HUDEP-2 (cell line): ENCODE results near the gene RYR2.

Experiments used
- DNase-seq, 76 experiments: peaks; one replicate each; lab custom pipeline; 2025; ENCODE audit not compliant: unreplicated experiment in 76 of 76; lab: John Stamatoyannopoulos, UW

The RYR2 gene

DNA sequence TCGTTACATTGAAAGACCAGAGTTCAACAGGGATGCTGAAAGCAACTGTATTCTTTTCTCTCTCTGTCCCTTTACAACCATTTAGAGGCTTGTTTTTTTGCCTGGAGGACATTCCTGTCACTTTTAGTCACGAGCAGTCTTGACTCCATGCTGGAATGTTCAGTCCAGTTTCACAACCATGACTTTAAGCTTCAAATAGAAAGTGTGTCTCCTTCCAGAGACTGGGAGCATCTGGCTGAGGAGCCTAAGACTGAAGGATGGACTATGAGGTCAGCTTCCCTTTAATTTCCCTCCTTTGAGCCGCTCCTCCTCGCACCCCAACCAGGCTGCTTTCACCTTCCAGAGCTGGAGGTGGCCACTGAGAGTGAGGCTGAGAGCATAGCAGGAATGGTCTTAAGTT is 10.5 kb upstream of the RYR2 start:
- DNase-seq: no peak

DNA sequence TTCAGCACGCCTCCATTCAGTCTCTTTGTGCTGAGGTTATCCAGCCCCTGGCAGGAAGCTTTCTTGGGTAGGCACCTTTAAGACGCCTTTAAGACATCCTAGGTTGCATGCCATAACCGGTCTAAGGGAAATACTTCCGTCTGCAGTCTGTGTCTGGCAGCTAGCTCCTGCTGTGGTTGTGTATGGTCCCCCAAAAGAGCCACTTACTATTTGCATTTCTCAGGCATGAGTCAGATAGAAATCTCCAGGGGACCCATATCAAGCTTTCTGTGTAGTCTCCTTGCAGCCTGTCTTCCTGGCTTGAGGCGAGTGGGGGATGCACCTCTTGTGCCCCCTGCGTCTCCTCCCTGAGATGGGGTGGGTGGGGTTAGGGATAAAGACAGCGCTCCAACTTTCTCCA is 10.0 kb upstream of the RYR2 start:
- no peak for DNase-seq

DNA sequence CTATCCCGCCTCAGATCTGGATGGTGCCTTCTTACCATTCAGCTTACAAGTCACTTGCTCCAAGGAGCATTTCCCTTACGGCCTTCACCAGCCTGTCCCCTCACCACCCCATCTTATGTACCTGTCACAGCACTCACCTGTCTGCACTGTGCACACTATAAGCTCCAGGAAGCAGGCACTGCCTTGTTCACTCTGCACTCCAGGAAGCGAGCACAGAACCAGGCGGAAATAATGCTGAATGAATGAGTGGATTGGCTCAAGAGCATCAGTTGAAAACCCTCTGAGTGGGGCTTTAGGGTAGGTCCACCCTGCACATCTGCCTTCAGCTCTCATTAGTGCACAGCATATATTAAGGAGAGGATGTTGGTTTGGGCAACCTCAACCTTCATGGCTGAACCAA is 8.9 kb upstream of the RYR2 start:
- no peak for DNase-seq

DNA sequence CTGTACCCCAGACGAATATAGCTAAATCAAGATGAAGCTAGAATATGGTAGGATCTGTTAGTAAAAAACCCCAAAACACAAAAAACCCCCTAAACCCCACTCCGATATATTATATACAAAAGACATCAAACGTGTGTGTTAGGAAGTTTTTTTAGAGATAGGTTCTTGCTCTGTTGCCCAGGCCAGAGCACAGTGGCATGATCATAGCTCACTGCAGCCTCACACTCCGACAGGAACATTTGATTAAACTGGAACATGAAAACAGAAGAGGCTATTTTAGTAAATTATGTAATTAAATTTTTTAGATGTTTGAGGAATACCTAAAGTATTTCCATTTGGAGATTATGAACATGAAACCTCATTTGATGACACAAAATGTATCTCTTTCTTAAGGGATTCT is 8.2 kb upstream of the RYR2 start:
- DNase-seq: no peak

DNA sequence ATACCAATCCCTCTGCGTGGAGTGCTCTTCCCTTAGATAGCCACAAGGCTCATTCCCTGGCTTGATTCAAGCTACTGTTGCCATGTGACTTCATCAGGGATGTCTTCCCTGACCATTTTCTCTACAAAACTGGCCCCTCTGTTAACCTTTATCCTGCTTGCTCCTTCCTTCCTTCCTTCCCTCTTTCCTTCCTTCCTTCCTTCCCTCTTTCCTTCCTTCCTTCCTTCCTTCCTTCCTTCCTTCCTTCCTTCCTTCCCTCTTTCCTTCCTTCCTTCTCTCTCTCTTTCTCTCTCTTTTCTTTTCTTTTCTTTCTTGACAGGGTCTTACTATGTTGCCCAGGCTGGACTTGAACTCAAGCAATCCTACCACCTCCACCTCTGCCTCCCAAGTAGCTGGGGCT is 6.2 kb upstream of the RYR2 start:
- DNase-seq: no peak

DNA sequence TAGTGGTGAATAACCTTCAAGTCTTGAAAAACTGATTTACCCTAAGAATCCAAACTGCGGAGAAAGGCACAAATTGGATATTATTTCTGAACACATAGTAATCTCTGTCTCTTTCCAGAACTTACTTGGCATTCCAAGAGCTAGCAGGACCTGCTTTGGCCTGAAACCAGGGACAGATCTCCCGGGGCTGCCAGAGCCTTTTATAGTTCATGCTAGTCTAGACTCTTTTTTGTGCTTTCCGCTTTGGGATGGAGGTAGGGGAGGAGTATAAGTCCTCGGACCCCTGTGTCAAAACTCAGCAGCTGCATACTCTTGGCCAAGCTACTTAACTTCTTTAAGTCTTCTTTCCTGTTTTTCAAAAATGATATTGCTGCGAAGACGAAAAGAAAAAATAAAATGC is 3.8 kb upstream of the RYR2 start:
- DNase-seq: no peak

DNA sequence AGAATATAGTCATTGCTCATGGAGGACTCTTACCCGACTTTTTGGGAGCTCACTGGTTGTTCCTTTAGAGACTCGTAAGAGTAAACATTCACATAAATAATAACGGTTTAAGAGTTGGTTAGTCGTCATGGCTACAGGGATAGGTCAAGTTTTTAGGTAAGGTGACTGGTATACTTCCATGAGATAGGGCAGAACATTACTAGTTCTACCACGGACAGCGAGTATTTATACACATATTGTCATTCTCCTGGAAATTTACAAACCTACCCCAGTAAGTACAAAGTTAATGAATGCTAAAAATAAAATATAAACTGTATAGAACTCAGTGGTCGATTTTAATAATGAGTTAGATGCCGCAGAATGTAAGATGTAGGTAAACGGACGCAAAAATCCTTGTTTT is 1.2 kb upstream of the RYR2 start:
- no peak for DNase-seq

DNA sequence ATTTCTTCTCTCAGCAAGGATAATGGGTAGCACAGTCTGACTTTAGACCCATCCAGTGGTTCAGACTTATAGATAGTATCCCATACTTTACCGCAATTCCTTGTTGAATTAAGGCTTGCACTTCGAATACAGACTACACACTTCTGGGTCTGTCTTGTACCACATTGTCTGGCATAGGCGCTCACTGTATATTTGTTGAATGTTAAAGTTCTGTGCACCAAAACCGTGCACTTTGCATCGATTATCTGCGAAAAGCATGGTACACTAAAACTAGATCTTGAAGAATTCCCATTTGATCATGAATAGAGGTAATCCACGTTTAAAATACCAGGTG is 556 bp upstream of the RYR2 start:
- no peak for DNase-seq

DNA sequence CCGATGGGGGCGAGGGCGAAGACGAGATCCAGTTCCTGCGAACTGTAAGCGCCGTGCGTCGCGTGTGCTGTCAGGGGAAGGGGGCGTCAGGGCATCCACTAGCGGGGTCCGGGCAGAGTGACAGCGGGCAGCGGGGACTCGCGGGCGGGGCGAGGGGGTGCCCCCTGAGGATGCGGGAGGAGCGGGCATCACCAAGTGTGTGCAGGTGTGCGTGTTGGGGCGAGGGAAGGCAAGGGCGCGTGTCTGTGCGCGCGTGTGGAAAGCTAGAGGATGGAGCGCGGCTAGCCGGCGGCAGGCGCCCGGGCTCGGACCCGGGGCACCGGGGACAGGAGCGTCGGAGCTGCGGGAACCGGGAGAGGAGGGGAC is 525 bp downstream of the RYR2 start:
- no peak for DNase-seq

DNA sequence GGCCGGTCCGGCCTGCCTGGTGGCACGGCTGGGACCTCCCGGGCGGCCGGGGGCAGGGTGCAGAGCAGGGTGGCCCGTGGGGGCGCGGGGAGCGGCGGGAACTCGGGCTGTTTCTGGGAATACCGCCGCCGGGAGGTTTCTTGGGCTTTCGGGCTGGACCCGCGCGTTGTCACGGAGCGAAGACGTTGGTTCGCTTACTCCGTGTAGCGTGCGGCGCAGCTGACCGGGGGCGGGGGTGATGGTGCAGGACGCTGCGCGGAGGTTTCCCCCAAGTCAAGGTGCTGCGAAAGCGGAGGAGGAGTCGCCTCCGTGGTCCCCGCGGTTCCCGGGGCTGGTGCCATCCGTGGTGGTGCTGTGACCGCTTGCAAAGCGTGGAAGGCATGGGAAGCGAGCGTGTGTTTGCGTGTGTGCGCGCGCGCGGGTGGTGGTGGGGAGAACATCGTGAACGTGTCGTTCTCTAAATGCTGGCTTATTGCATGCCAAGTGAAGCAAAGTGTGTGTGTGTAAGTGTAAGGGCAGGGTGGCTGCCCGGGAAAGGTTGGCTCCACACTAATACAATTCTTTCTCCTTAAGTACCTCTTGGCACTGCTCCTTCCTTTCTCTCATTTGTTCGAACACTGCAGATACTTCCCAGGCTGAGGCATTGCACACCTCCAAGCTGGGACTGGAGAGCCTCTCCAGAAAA is 1.1 kb downstream of the RYR2 start:
- DNase-seq: no peak

DNA sequence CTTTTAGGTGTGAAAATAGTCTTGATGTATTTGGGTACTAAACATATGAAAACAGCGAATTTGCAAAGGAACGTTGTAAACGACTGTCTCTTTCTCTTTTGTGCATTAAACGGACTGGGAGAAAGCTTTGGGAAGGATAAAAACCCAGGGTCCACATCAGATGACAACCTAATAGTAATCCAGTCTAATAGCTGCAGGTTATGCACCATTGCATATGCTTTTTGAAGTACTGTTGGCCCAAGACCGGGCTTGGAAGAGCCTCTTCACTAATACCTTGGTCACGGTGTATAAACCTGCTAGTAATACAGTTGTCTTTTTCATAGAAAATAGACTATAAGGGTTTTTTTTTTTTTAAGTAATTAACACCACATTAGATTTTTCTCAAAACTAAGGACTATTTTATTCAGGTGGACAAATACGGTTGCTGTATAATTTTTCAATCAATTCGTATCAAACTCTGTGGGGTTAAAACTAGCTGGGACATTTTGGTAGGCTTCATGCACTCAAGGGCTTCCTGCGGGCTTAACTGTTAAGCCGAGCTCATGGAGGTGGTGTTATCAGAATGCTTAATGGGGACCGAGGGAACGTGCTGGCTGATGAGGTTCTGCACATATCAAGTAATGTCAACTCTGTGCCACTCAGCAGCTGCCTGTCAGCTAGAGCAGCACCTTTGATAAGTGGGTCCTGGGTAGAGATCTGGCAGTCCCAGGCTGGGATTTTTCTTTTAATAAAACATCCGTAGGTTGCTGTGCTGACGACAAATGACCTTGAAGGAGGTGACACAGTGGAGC is 2.1 kb downstream of the RYR2 start:
- DNase-seq: no peak

DNA sequence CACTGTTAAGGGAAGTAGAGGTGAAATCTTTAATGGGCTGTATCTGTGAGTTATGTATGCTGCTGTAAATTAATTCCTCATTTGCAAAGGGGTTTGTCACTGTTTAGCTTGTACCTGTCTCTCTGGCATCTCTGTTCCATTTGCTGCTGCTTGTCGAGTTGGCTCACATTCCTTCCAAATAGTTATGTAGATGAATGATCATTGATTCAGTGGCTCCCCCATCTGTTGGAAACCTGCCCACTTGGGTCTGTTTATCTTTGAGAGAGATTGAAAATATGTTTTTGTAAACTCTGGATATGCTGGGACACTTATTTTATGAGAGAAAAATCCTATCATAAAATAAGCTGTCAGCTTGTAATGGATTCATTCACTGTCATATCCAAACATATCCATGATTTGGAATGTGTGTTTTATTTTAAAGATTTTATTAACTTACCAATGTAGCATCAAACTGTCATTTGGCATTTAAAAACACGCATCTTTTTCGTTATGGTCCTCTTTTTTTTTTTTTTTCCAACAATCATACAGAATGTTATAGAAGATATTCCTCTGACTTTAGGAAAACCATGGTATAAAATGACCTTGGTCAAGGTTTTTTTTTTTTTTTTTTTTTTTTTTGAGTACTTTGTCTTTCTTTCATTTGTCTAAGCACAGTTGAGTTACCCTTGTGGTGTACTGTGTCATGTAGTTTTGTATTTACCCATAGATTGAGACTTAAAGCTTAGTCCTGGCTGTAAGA is 3.5 kb downstream of the RYR2 start:
- peak in 9 of 76 experiments; percentile 2 to 17 (median 5) for DNase-seq

DNA sequence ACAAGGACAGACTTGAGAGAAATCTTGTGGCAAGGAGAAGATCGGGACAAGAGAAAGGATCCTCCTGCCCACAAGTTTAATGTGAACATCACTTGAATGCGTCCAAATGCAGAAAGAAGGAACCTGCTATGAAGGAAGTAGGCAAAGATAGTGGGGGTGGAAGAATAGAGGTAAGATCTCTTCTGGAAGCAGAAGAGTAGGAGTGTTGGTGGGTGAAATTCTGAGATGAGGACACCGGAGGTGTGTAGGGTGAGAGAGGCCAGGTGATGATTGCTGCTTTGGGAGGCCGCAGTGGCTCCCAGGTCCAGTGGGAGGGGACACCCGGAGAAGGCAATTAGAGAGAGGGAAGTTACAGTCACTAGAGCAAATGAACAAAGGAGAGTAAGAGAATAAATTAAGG is 6.8 kb downstream of the RYR2 start:
- DNase-seq: no peak

DNA sequence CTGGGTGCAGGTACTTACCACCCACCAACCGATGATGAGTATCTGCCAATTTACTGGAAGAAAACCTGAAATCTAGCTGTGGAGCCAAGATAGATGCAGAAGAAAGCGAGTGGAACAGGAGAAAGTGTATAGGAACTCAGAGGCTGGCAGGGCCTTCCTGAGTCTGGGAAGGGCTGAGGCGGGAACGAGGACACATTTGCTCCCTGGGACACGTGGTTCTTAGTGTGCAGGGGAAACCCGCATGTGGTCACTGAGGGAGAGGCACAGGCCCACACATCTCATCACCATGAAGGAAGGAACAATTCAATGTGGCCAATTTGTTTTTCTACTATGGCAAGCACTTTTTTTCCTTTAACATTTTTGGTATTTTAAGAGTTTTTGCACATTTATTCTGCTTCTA is 8.2 kb downstream of the RYR2 start:
- no peak for DNase-seq

DNA sequence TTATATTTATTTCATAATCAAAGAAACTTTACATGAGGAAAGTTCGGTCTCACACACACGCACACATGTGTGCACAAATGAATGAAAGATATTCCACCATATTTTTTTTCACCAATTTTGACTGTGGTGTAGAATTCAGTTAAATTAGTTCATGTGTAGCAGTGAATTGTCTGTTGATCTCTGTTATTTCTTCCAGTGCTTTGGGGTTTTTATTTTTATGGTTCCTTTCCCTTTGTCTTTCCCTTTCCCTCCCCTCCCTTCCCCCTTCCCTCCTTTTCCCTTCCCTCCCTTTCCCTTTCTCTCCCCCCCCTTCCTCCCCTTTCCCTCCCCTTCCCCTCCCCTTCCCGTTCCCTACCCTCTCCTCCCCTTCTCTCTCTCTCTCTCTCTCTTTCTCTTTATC is 8.9 kb downstream of the RYR2 start:
- no peak for DNase-seq

DNA sequence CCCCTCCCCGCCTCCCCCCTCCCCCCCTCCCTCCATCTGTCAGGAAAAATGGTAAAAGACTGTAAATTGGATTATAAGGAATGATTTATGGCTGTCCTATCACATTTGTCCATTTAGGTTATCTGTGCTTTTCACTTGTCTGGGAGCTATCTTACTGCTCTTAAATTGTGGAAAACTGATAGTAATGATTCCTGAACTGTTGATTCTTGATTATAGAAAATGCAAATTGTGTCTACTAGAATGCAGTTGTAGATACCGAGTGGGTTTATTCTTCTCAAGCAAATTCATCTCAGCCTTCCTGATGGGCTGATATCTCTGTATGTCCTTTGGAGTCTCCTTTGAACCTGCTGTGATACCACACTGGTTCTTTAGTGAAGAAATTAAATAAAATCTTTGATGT is 12.3 kb downstream of the RYR2 start:
- no peak for DNase-seq

DNA sequence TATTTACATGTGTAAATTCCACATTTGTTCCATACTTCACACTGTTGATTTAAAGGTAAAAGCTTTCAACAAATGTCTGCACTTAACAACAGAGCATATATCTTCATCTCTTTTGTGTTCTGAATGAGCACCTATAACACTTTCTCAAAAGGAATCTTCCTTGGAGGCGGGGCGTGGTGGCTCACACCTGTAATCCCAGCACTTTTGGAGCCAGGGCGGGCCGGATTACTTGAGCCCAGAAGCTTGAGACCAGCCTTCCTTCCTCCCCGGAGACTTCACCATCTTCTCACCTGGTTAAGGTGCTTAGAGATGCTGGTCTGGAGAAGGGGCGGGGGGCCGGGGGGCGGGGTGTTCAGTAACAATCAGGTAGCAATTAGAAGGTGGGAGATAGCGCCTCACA is 16.5 kb downstream of the RYR2 start:
- DNase-seq: no peak

DNA sequence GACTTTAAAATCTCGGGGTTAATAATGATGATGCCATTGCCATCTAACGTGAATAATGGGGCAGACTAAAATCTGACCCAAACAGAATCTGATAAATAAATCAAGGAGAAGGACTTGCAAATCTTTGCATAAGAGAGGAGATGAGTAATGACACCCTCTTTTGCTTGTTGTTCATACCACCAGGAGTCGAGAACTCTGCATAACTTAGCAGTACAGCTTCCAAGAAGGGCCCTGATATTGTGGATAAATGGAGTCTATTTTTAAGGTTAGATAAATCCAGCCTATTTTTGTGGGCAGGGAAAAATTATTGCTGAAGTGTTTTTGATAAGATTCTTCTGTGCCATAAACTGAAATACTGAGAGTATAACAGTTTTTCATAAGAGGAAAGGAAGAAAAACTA is 17.3 kb downstream of the RYR2 start:
- DNase-seq: no peak

DNA sequence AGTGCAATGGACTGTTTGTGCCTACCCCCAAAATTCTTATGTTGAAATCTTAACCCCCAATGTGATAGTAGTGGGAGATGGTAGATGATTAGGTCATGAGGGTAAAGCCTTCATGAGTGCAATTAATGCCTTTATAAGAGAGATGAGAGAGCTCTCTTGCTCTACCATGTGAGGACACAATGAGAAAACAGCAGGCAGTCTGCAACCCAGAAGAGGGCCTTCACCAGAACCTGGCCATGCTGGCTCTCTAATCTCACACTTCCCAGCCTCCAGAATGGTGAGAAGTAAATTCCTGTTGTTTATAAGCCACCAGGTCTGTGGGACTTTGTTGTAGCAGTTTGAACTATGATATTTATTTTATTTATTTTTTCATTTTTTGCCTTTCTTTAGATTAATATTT is 21.0 kb downstream of the RYR2 start:
- no peak for DNase-seq

DNA sequence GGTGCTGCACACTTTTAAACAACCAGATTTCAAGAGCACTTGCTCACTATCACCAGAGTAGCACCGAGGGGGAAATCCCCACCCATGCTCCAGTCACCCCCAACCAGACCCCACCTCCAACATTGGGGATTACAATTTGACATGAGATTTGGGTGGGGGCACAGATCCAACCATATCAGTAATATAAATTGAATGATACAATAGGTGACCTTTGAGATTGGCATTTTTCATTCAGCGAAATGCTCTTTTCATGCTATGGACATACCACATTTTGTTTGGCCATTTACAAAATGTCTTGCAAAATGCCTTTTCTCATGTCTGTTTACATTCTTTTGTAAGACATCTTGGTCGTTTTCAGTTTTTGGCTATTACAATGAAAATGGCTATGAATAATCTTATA is 23.9 kb downstream of the RYR2 start:
- DNase-seq: no peak

DNA sequence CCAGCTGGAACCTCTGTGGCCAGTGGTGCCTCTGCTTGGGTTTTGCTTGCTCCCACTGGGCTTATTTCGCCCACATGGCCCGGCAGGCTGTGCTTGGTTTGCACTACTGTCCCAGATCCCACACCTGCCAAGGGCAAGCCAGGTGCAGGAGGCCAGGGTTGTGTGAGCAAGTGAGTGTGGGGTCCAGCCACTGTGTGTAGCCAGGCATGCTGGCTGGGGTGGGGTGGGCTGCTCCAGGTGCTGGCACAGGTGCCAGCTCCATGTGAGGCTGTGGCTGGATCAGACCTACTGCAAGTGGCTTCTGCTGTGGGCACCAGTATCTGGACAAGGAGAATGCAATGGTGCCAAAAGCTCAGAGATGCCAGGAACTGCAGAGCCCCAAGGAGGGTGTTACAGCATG is 28.5 kb downstream of the RYR2 start:
- no peak for DNase-seq
